Activated T-cell treated with anti-CD3 and anti-CD28 coated beads, Interleukin-2, amount 50 U/mL, for 24 hours (primary cell): ENCODE results near the gene GPC2.
"Not testable (repeated sequence)": the region's sequence is repeated elsewhere in the genome, so short reads cannot be mapped to it uniquely, and the experiment has no call there.

Experiments used
- DNase-seq: peaks from one replicate; pipeline ENCODE4 v3.0.0-alpha.2; 2020
- H3K27ac Mint-ChIP-seq: 2 replicates; pipeline ENCODE4 v1.8.0; 2020; ENCODE audit warnings: mild to moderate bottlenecking, mixed read lengths
- H3K27me3 Mint-ChIP-seq: 2 replicates; pipeline ENCODE4 v1.8.0; 2020; ENCODE audit warnings: mixed read lengths
- H3K36me3 Mint-ChIP-seq: 2 replicates; pipeline ENCODE4 v1.8.0; 2020; ENCODE audit warnings: low read depth, mixed read lengths
- H3K4me1 Mint-ChIP-seq: 2 replicates; pipeline ENCODE4 v1.8.0; 2020; ENCODE audit warnings: low read depth, mixed read lengths
- H3K4me3 Mint-ChIP-seq: 2 replicates; pipeline ENCODE4 v1.8.0; 2020; ENCODE audit warnings: mild to moderate bottlenecking, moderate library complexity, mixed read lengths
- H3K9me3 Mint-ChIP-seq: 2 replicates; pipeline ENCODE4 v1.8.0; 2020; ENCODE audit warnings: mixed read lengths

GPC2 gene

GRCh38 chr7:100177045-100178001, at the start of gene GPC2, which contains the start of gene STAG3:
Gene GPC2, minus strand, starts transcription at chr7:100177381. Its CDS starts 182 bp downstream, at chr7:100177199.
Gene STAG3, plus strand, starts transcription at chr7:100177918. Its CDS starts 2,639 bp downstream, at chr7:100180557.
- Mint-ChIP-seq H3K36me3 (no peaks in the 10 kb centered on the region), H3K9me3 (peaks cover 3% of the 10 kb centered on the region), H3K27me3 (no peaks in the 10 kb centered on the region), H3K27ac (peak within 1 kb of the TSS; percentile 44), H3K4me1 (peaks cover 36% of the 10 kb centered on the region), H3K4me3 (peak within 1 kb of the TSS; percentile 80)
- DNase-seq: peak; percentile 99

GRCh38 chr7:100224891-100225290, 47.7 kb upstream of the GPC2 start:
- not testable (repeated sequence) for H3K27me3 Mint-ChIP-seq, DNase-seq, H3K9me3 Mint-ChIP-seq, H3K4me3 Mint-ChIP-seq
- H3K4me1 Mint-ChIP-seq: peaks cover 48% of the 10 kb centered on the region
- H3K27ac Mint-ChIP-seq: peak overlapping the region; percentile 97
- H3K36me3 Mint-ChIP-seq: peaks cover 73% of the 10 kb centered on the region

- Mint-ChIP-seq H3K4me3 (peak overlapping the region; percentile 94), H3K4me1 (peaks cover 57% of the 10 kb centered on the region), H3K36me3 (peaks cover 76% of the 10 kb centered on the region), H3K27ac (peak overlapping the region; percentile 97)
- H3K9me3 Mint-ChIP-seq, H3K27me3 Mint-ChIP-seq, DNase-seq: not testable (repeated sequence)
These were observed 46.3 kb upstream of the GPC2 start for GRCh38 chr7:100223376-100223927.

- Mint-ChIP-seq H3K4me3 (peak overlapping the region; percentile 94), H3K36me3 (peaks cover 72% of the 10 kb centered on the region), H3K27me3 (no peaks in the 10 kb centered on the region), H3K4me1 (peaks cover 58% of the 10 kb centered on the region), H3K9me3 (no peaks in the 10 kb centered on the region), H3K27ac (peak overlapping the region; percentile 97)
- DNase-seq: no peak
These were observed 45.4 kb upstream of the GPC2 start for GRCh38 chr7:100222445-100223132.

- Mint-ChIP-seq H3K4me3 (peak overlapping the region; percentile 94), H3K36me3 (peaks cover 69% of the 10 kb centered on the region), H3K27ac (peak overlapping the region; percentile 97), H3K4me1 (peaks cover 62% of the 10 kb centered on the region), H3K27me3 (no peaks in the 10 kb centered on the region), H3K9me3 (no peaks in the 10 kb centered on the region)
- peak; percentile 52 for DNase-seq
These were observed 44.7 kb upstream of the GPC2 start for GRCh38 chr7:100221767-100222444.

- peaks cover 62% of the 10 kb centered on the region for H3K4me1 Mint-ChIP-seq
- DNase-seq: peak; percentile 81
- H3K27me3 Mint-ChIP-seq: no peaks in the 10 kb centered on the region
- H3K27ac Mint-ChIP-seq: peak overlapping the region; percentile 97
- peaks cover 69% of the 10 kb centered on the region for H3K36me3 Mint-ChIP-seq
- peak overlapping the region; percentile 94 for H3K4me3 Mint-ChIP-seq
- H3K9me3 Mint-ChIP-seq: no peaks in the 10 kb centered on the region
These were observed 44.1 kb upstream of the GPC2 start for GRCh38 chr7:100221231-100221718.

- Mint-ChIP-seq H3K4me3 (peak overlapping the region; percentile 94), H3K27ac (peak overlapping the region; percentile 97), H3K9me3 (no peaks in the 10 kb centered on the region), H3K27me3 (no peaks in the 10 kb centered on the region), H3K4me1 (peaks cover 63% of the 10 kb centered on the region), H3K36me3 (peaks cover 63% of the 10 kb centered on the region)
- DNase-seq: peak; percentile 70
These were observed 43.5 kb upstream of the GPC2 start for GRCh38 chr7:100220586-100221230.

GRCh38 chr7:100219801-100220585, 42.8 kb upstream of the GPC2 start, which contains the start of gene PVRIG:
Gene PVRIG, plus strand, starts transcription at chr7:100219949. Its CDS starts 22 bp downstream, at chr7:100219971.
- H3K4me1 Mint-ChIP-seq: peaks cover 66% of the 10 kb centered on the region
- H3K27ac Mint-ChIP-seq: peak within 1 kb of the TSS; percentile 97
- not testable (repeated sequence) for H3K27me3 Mint-ChIP-seq, H3K9me3 Mint-ChIP-seq
- DNase-seq: peak; percentile 75
- H3K36me3 Mint-ChIP-seq: peaks cover 57% of the 10 kb centered on the region
- peak within 1 kb of the TSS; percentile 94 for H3K4me3 Mint-ChIP-seq

- peaks cover 50% of the 10 kb centered on the region for H3K36me3 Mint-ChIP-seq
- peak overlapping the region; percentile 97 for H3K27ac Mint-ChIP-seq
- H3K27me3 Mint-ChIP-seq: no peaks in the 10 kb centered on the region
- no peaks in the 10 kb centered on the region for H3K9me3 Mint-ChIP-seq
- peak overlapping the region; percentile 94 for H3K4me3 Mint-ChIP-seq
- peak; percentile 63 for DNase-seq
- peaks cover 64% of the 10 kb centered on the region for H3K4me1 Mint-ChIP-seq
These were observed 42.1 kb upstream of the GPC2 start for GRCh38 chr7:100219271-100219737.

GRCh38 chr7:100217934-100218333, 40.8 kb upstream of the GPC2 start:
- Mint-ChIP-seq H3K27ac (peak overlapping the region; percentile 84), H3K36me3 (peaks cover 36% of the 10 kb centered on the region), H3K4me1 (peaks cover 60% of the 10 kb centered on the region), H3K4me3 (peak overlapping the region; percentile 41)
- not testable (repeated sequence) for H3K27me3 Mint-ChIP-seq, H3K9me3 Mint-ChIP-seq
- peak; percentile 83 for DNase-seq

- Mint-ChIP-seq H3K27me3 (no peaks in the 10 kb centered on the region), H3K4me3 (no peak overlapping the region), H3K36me3 (peaks cover 18% of the 10 kb centered on the region), H3K9me3 (no peaks in the 10 kb centered on the region), H3K4me1 (peaks cover 60% of the 10 kb centered on the region), H3K27ac (peak overlapping the region; percentile 6)
- DNase-seq: peak; percentile 20
These were observed 38.7 kb upstream of the GPC2 start for GRCh38 chr7:100215895-100216294.

GRCh38 chr7:100214356-100214755, 37.2 kb upstream of the GPC2 start:
- H3K36me3 Mint-ChIP-seq, H3K27me3 Mint-ChIP-seq, H3K4me3 Mint-ChIP-seq, H3K27ac Mint-ChIP-seq, H3K9me3 Mint-ChIP-seq: not testable (repeated sequence)
- DNase-seq: peak; percentile 28
- H3K4me1 Mint-ChIP-seq: peaks cover 75% of the 10 kb centered on the region

- Mint-ChIP-seq H3K27me3 (no peaks in the 10 kb centered on the region), H3K36me3 (peaks cover 2% of the 10 kb centered on the region), H3K4me3 (no peak overlapping the region), H3K27ac (no peak overlapping the region), H3K4me1 (peaks cover 76% of the 10 kb centered on the region), H3K9me3 (no peaks in the 10 kb centered on the region)
- peak; percentile 25 for DNase-seq
These were observed 36.5 kb upstream of the GPC2 start for GRCh38 chr7:100213672-100214071.
